ENCODE data around the gene ART3. TPM values are rescaled to one million over a fixed set of nuclear protein-coding genes. Genes with fewer than 3 reads are reported as not detected.

ART3 gene
- polyA plus RNA-seq, 1 donor (not counting 4 experiments of a cell fraction or from before 2014, with no cell fraction given) = 0.64 TPM

GRCh38 chr4:76141241-76141640, 66.7 kb downstream of the ART3 start:
- Histone ChIP-seq H3K9me3 (ENCODE audit: control insufficient read depth, low read depth, low read length) (no peaks in the 10 kb centered on the region), H4K20me1 (ENCODE audit: control insufficient read depth, extremely low read depth, insufficient read depth, low read length) (peaks cover 6% of the 10 kb centered on the region), H3K4me1 (ENCODE audit: control insufficient read depth, extremely low read depth, insufficient read depth, low read length) (peaks cover 6% of the 10 kb centered on the region), H3K36me3 (ENCODE audit: control insufficient read depth in 2 of 2, extremely low read depth in 1 of 2, insufficient read depth in 2 of 2, low read length in 2 of 2) (peaks cover 7 to 8% of the 10 kb centered on the region in 2 experiments), H2AFZ (ENCODE audit: control insufficient read depth, low read length) (no peak overlapping the region), H3K79me2 (ENCODE audit: control insufficient read depth, insufficient read depth, low read length) (peaks cover 54% of the 10 kb centered on the region), H3K9me1 (ENCODE audit: control insufficient read depth, extremely low read depth, insufficient read depth, low read length) (no peaks in the 10 kb centered on the region), H3K4me3 (ENCODE audit: control insufficient read depth in 2 of 3, extremely low read depth in 1 of 3, insufficient read depth in 2 of 3, low read depth in 1 of 3, low read length in 3 of 3) (no peak overlapping the region), H3K27ac (ENCODE audit: control insufficient read depth, insufficient read depth, low read length) (no peak overlapping the region), H3K9ac (ENCODE audit: control insufficient read depth, extremely low read depth, insufficient read depth, low read length) (no peak overlapping the region), H3K4me2 (ENCODE audit: control insufficient read depth, extremely low read depth, insufficient read depth, low read depth, low read length) (no peak overlapping the region), H3K27me3 (ENCODE audit: control insufficient read depth, extremely low read depth, insufficient read depth, low read length) (no peaks in the 10 kb centered on the region)
- FAIRE-seq (no peak), DNase-seq (ENCODE audit: low read depth, low spot score) (no peak)
- TF ChIP-seq EZH2 (IDR thresholded peaks at IDR 0.05; ENCODE audit: low read length) (no peak), CTCF (optimal IDR thresholded peaks at IDR 0.05 in 1 of 3, IDR thresholded peaks at IDR 0.05 in 1 of 3, conservative IDR thresholded peaks at IDR 0.05 in 1 of 3; ENCODE audit: extremely low read depth in 1 of 3, insufficient read depth in 2 of 3, low read length in 3 of 3) (no peak)
- dilution Hi-C loops (cut with MboI; ENCODE audit: extremely low pct_ligation_motif_present, low sequenced_read_pairs) = no loop called here

- Histone ChIP-seq H3K4me3 (ENCODE audit: control insufficient read depth in 2 of 3, extremely low read depth in 1 of 3, insufficient read depth in 2 of 3, low read depth in 1 of 3, low read length in 3 of 3) (no peak overlapping the region), H3K36me3 (ENCODE audit: control insufficient read depth in 2 of 2, extremely low read depth in 1 of 2, insufficient read depth in 2 of 2, low read length in 2 of 2) (peaks cover 4 to 8% of the 10 kb centered on the region in 2 experiments), H2AFZ (ENCODE audit: control insufficient read depth, low read length) (no peak overlapping the region), H4K20me1 (ENCODE audit: control insufficient read depth, extremely low read depth, insufficient read depth, low read length) (peaks cover 9% of the 10 kb centered on the region), H3K27me3 (ENCODE audit: control insufficient read depth, extremely low read depth, insufficient read depth, low read length) (no peaks in the 10 kb centered on the region), H3K79me2 (ENCODE audit: control insufficient read depth, insufficient read depth, low read length) (peaks cover 71% of the 10 kb centered on the region), H3K27ac (ENCODE audit: control insufficient read depth, insufficient read depth, low read length) (no peak overlapping the region), H3K4me1 (ENCODE audit: control insufficient read depth, extremely low read depth, insufficient read depth, low read length) (peaks cover 22% of the 10 kb centered on the region), H3K9me3 (ENCODE audit: control insufficient read depth, low read depth, low read length) (no peaks in the 10 kb centered on the region), H3K9ac (ENCODE audit: control insufficient read depth, extremely low read depth, insufficient read depth, low read length) (no peak overlapping the region), H3K9me1 (ENCODE audit: control insufficient read depth, extremely low read depth, insufficient read depth, low read length) (no peaks in the 10 kb centered on the region), H3K4me2 (ENCODE audit: control insufficient read depth, extremely low read depth, insufficient read depth, low read depth, low read length) (no peak overlapping the region)
- dilution Hi-C loops (cut with MboI; ENCODE audit: extremely low pct_ligation_motif_present, low sequenced_read_pairs) = no loop called here
- no peak for DNase-seq (ENCODE audit: low read depth, low spot score)
- TF ChIP-seq EZH2 (IDR thresholded peaks at IDR 0.05; ENCODE audit: low read length) = no peak
- TF ChIP-seq CTCF (optimal IDR thresholded peaks at IDR 0.05 in 1 of 3, IDR thresholded peaks at IDR 0.05 in 1 of 3, conservative IDR thresholded peaks at IDR 0.05 in 1 of 3; ENCODE audit: extremely low read depth in 1 of 3, insufficient read depth in 2 of 3, low read length in 3 of 3) = no peak
- FAIRE-seq = no peak
Observed at GRCh38 chr4:76144546-76144945, 70.0 kb downstream of the ART3 start.
